HFFc6 (cell line): Measurements from ENCODE around the gene NAA38. TPM values are rescaled to one million over a fixed set of nuclear protein-coding genes. Genes with fewer than 3 reads are reported as not detected.

Source experiments
- DNase-seq: peaks from one replicate; pipeline ENCODE4 v3.0.0-alpha.2; 2018
- H3K27ac Mint-ChIP-seq: 2 replicates; pipeline ENCODE4 v1.8.0; 2020; ENCODE audit warnings: mild to moderate bottlenecking, mixed read lengths
- H3K27me3 Mint-ChIP-seq: 2 replicates; pipeline ENCODE4 v1.8.0; 2021; ENCODE audit warnings: mild to moderate bottlenecking, moderate library complexity, mixed read lengths; ENCODE audit not compliant: insufficient read depth
- H3K36me3 Mint-ChIP-seq: 2 replicates; pipeline ENCODE4 v1.8.0; 2021; ENCODE audit warnings: low read depth, mixed read lengths
- H3K4me1 Mint-ChIP-seq: 2 replicates; pipeline ENCODE4 v1.8.0; 2020; ENCODE audit warnings: low read depth, mixed read lengths
- H3K4me3 Mint-ChIP-seq: 2 replicates; pipeline ENCODE4 v1.8.0; 2020; ENCODE audit warnings: mild to moderate bottlenecking, moderate library complexity, mixed read lengths
- H3K9me3 Mint-ChIP-seq: 2 replicates; pipeline ENCODE4 v1.8.0; 2020; ENCODE audit warnings: mild to moderate bottlenecking, mixed read lengths
- CTCF ChIP-seq: fragments of 200-600 bp; sonication (generic); IDR thresholded peaks from 2 replicates; pipeline ENCODE4 v1.5.0; 2021; ENCODE audit warnings: antibody characterized with exemption, mild to moderate bottlenecking
- total RNA-seq, 6 experiments: library from RNA; stranded (reverse); fragmentation: NEBNext Ultra II Directional; extraction: Animal tissue kit (Norgen Biotek cat#: 25700); gene quantifications; 2 replicates in 1 of 6; 3 replicates in 5 of 6; pipeline ENCODE4 v1.2.3, GENCODE V29; 2021

Gene NAA38
- total RNA-seq, 6 experiments from 2014 or later: 104 to 122 (median 107) TPM

DNA sequence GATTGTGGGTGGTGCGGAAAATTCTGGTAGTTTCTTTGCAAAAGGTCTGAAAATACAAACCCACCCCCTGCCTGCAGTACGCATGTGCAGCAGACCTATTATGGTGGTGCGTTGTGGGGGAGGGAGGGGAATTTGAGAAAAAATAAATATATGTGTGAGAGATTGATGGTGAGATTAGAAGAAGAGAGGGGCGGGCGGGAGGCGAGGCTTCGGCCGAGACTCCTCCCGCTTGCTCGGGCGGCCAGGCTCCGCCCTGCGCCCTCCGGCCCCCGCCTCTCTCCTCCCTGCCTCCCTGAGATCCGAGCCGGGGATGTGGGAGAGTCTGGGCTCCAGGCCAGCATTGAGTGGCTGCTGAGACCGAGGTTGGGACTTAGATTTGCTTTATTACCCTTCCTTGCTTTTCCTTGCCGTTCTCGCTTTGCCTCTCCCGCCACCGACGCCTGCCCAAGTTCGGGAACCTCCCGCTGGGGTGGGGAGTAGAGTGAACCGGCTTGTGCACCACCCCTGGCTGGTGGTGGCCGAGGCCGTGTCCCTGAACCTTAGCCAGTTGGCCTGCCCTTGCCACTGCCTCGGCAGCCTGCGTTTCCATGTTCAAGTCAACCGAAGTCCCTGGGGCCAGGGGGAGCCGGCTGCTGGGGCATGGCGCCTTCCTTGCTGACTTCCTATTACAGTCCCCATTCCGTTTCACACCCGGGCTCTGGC, 30.3 kb upstream of the NAA38 start:
- no peaks in the 10 kb centered on the region for H3K9me3 Mint-ChIP-seq
- H3K36me3 Mint-ChIP-seq: peaks cover 4% of the 10 kb centered on the region; the same call in 1 of the 2 replicates
- peak; percentile 92 for DNase-seq
- no peak for TF ChIP-seq CTCF
- no peak overlapping the region for H3K27ac Mint-ChIP-seq
- H3K27me3 Mint-ChIP-seq: peaks cover 4% of the 10 kb centered on the region
- H3K4me1 Mint-ChIP-seq: peaks cover 5% of the 10 kb centered on the region
- no peak overlapping the region for H3K4me3 Mint-ChIP-seq

DNA sequence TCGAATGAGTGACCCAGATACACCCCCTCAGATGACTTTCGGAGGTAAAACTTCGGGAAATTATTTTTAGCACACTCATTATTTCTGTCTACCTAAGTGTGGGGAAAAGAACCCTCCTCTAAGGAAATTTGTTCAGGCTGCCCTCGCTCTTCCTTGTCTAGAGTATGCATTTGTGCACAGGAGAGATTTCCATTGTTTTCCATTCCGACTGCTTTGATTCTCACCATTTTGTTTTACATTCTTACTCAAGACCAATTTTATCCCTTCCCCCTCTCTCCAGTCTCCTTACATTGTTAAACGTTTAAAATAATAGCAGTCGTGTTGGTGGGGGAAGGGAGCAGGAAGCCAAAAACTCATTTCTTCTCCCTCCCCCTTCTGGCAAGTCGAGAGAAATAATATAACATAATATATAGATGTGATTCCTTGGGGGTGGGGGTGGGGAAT, 29.7 kb upstream of the NAA38 start:
- TF ChIP-seq CTCF: no peak; the same call in 1 of the 2 replicates
- no peak overlapping the region for H3K27ac Mint-ChIP-seq
- H3K9me3 Mint-ChIP-seq: no peaks in the 10 kb centered on the region
- H3K4me3 Mint-ChIP-seq: no peak overlapping the region
- no peak for DNase-seq
- H3K27me3 Mint-ChIP-seq: peaks cover 4% of the 10 kb centered on the region
- peaks cover 4% of the 10 kb centered on the region; the same call in 1 of the 2 replicates for H3K36me3 Mint-ChIP-seq
- H3K4me1 Mint-ChIP-seq: peaks cover 5% of the 10 kb centered on the region

DNA sequence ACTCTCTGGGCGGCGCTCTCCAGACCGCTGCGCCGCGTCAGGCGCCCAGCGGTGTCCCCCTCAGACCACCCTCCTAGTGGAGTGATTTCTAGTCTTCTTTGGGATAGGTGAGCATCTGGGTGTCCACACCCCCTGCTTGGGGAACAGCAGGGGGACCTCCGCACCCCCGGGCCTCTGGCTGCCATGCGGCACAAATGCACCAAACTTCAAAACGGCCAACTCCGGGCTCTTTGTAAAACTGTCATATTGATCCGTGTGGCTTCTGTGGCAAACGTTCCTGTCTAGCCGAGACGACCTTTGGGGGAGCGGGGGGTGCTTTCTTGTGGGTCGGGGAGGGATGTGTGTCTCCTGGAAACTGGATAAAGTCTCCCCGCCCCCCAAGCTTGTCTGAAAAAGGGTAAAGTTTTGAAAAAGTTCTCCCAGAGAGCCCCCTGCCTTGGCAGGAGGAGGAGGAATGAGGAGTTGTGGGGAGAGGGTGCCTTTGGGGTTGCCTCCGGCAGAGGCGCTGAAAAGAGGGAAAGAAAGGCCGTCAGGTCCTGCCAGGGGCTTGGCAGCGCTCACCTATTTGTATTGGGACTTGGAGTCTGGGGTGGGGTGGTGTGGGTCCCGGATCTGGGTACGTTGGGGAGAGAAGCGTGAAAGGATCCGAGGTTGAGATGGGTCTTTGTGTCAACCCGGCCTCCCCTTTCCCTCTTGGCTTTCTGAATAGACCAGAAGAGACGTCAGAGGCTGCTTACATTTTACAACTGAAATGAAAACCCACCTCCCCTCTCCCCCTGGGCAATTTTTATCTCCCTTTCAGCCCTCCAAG, 29.1 kb upstream of the NAA38 start:
- Mint-ChIP-seq H3K9me3 (no peaks in the 10 kb centered on the region), H3K36me3 (peaks cover 4% of the 10 kb centered on the region; the same call in 1 of the 2 replicates), H3K27me3 (peaks cover 4% of the 10 kb centered on the region), H3K27ac (no peak overlapping the region), H3K4me3 (no peak overlapping the region), H3K4me1 (peaks cover 5% of the 10 kb centered on the region)
- TF ChIP-seq CTCF: no peak
- DNase-seq: no peak

DNA sequence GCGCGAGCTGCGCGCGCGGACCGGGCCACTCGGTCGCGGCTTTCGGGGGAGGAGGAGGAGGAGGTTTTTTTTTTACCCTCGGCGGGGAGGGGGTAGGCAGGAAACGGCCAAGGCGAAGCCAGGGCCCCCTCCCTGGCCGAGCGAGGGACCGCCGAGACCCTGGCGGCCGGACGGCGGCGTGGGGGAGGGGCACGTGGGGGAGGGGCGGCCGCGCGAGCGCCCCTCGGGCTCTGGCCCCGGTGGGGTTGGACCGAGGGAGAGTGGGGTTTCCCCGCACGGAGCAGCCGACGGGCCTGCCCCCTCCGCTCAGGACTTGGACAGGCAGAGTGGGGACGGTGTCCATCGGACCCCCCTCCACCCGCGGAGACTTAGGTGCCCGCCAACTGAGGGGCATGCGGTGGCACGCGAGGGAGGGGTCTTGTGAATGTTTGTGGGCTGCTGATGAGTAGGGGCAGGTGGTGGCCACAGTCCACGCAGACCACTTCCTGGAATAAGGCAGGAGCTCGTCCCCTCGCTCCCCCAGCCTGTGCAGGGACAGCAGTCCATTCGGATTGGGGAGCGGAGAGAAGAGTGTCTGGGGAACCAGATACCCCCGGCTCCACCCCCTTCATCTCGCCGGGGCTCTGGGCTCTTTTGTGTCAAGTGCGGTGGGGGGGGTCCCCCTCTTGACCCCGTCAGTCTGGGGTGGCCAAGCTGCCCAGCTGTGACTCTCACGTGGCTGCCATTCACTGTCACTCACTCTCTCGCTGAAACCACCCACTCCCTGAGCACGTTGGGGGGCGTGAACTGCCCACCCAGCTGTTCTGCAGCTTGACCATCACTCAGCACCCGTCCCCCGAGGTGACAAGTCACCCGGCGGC, 28.2 kb upstream of the NAA38 start:
- H3K27ac Mint-ChIP-seq: no peak overlapping the region
- no peak for DNase-seq
- peaks cover 4% of the 10 kb centered on the region for H3K27me3 Mint-ChIP-seq
- H3K36me3 Mint-ChIP-seq: peaks cover 4% of the 10 kb centered on the region; the same call in 1 of the 2 replicates
- peaks cover 5% of the 10 kb centered on the region for H3K4me1 Mint-ChIP-seq
- no peak; the same call in 1 of the 2 replicates for TF ChIP-seq CTCF
- H3K9me3 Mint-ChIP-seq: no peaks in the 10 kb centered on the region
- no peak overlapping the region; the same call in 1 of the 2 replicates for H3K4me3 Mint-ChIP-seq
